Testis (tissue), 3 donors: ENCODE measurements around the gene TULP4. TPM values are rescaled to one million over a fixed set of nuclear protein-coding genes. Genes with fewer than 3 reads are reported as not detected.
"Not testable (repeated sequence)": the region's sequence is repeated elsewhere in the genome, so short reads cannot be mapped to it uniquely, and the experiment has no call there.

Source experiments
- DNase-seq: peaks from one replicate; pipeline ENCODE4 v3.0.0-alpha.2; 2019
- H3K27ac ChIP-seq, 2 donors: fragments of 200-600 bp; sonication (generic); one replicate each; pipeline ENCODE4 v1.5.1; 2019
- H3K27me3 ChIP-seq: fragments of 200-600 bp; sonication (generic); one replicate; pipeline ENCODE4 v1.5.1; 2019
- H3K36me3 ChIP-seq: fragments of 200-600 bp; sonication (generic); one replicate; pipeline ENCODE4 v1.5.1; 2017; ENCODE audit warnings: low read depth; ENCODE audit errors: missing control alignments
- H3K4me1 ChIP-seq: fragments of 200-600 bp; sonication (generic); one replicate; pipeline ENCODE4 v1.5.1; 2019
- H3K4me3 ChIP-seq, 2 donors: fragments of 200-600 bp; sonication (generic); one replicate each; pipeline ENCODE4 v1.5.1; 2017 to 2019
- H3K9me3 ChIP-seq: fragments of 200-600 bp; sonication (generic); one replicate; pipeline ENCODE4 v1.5.1; 2017
- CTCF ChIP-seq, 3 experiments: fragments of 450-650 bp in 2 of 3; fragments of 200-600 bp in 1 of 3; sonication (generic) in 1 of 3; IDR thresholded peaks; one replicate each; pipeline ENCODE4 v1.5.1; 2016 to 2019; ENCODE audit warnings: antibody characterized with exemption in 3 of 3, mild to moderate bottlenecking in 2 of 3, moderate library complexity in 1 of 3
- POLR2A ChIP-seq: fragments of 450-650 bp; IDR thresholded peaks from one replicate; pipeline ENCODE4 v1.6.1; 2017; ENCODE audit warnings: antibody characterized with exemption, mild to moderate bottlenecking, moderate library complexity
- WGBS, 2 donors: methylation state at CpG; one replicate each; pipeline ENCODE4 v1.1.5; 2018; 5-methylcytosine and 5-hydroxymethylcytosine counted together
- intact Hi-C: fragments of 100-400 bp; cut with DNase I; formaldehyde crosslinking; loops from one replicate; pipeline ENCODE4 v1.15.1; 2023; ENCODE audit warnings: low total_unique reads
- polyA plus RNA-seq: library from polyadenylated mRNA; stranded (reverse); fragments of 350-450 nt; fragmentation: Illumina TruSeq; extraction: RNeasy Lipid Tissue Mini Kit (QIAGEN cat#74804); gene quantifications from one replicate; pipeline ENCODE4 v1.2.3, GENCODE V29; 2014; ENCODE audit warnings: low read depth, low replicate concordance; ENCODE audit not compliant: insufficient read depth
- total RNA-seq, 2 donors: library from RNA; depleted of rRNA; stranded (reverse); fragments of >200 nt; gene quantifications; one replicate each; pipeline ENCODE4 v1.2.3, GENCODE V29; 2016

Gene TULP4
- total and polyA plus RNA-seq, 3 donors from 2014 or later, result 18.0 to 211 (median 116) TPM

- 93 to 95% methylated on average over 5 to 15 of the region's 15 CpGs for WGBS, 2 donors
- TF ChIP-seq CTCF (IDR thresholded peaks at IDR 0.05) (no peak), POLR2A (no peak)
- Histone ChIP-seq H3K27ac (no peak overlapping the region), H3K36me3 (no peaks in the 10 kb centered on the region), H3K27me3 (no peaks in the 10 kb centered on the region), H3K4me3 (no peak overlapping the region), H3K4me1 (no peaks in the 10 kb centered on the region), H3K9me3 (no peaks in the 10 kb centered on the region)
- DNase-seq, result no peak
- intact Hi-C loops, result no loop called here
Measured at GRCh38 chr6:158524311-158524710, 212.0 kb downstream of the TULP4 start.

GRCh38 chr6:158527858-158528257 lies 215.6 kb downstream of the TULP4 start:
- intact Hi-C loops, result not testable (repeated sequence)
- WGBS, 2 donors, result 94 to 95% methylated on average over 1 of the region's 1 CpG

GRCh38 chr6:158528826-158529225 lies 216.6 kb downstream of the TULP4 start:
- H3K27me3 ChIP-seq, result no peaks in the 10 kb centered on the region
- H3K9me3 ChIP-seq, result no peaks in the 10 kb centered on the region
- H3K36me3 ChIP-seq, result no peaks in the 10 kb centered on the region
- 80 to 88% methylated on average over 6 of the region's 6 CpGs for WGBS, 2 donors
- H3K27ac ChIP-seq, result no peak overlapping the region
- H3K4me3 ChIP-seq, result no peak overlapping the region
- TF ChIP-seq CTCF (IDR thresholded peaks at IDR 0.05) (no peak), POLR2A (no peak)
- no peak for DNase-seq
- no peaks in the 10 kb centered on the region for H3K4me1 ChIP-seq
- intact Hi-C loops, result no loop called here

More at GRCh38 chr6:158527858-158528257, 215.6 kb downstream of the TULP4 start:
- not testable (repeated sequence) for H3K9me3 ChIP-seq, H3K27ac ChIP-seq, H3K36me3 ChIP-seq, DNase-seq, H3K27me3 ChIP-seq, H3K4me3 ChIP-seq, H3K4me1 ChIP-seq

GRCh38 chr6:158529629-158530028 lies 217.4 kb downstream of the TULP4 start:
- H3K4me3 ChIP-seq, result no peak overlapping the region
- H3K27ac ChIP-seq, result no peak overlapping the region
- no peaks in the 10 kb centered on the region for H3K36me3 ChIP-seq
- no peak for DNase-seq
- TF ChIP-seq POLR2A (no peak), CTCF (IDR thresholded peaks at IDR 0.05) (no peak)
- H3K27me3 ChIP-seq, result no peaks in the 10 kb centered on the region
- no peaks in the 10 kb centered on the region for H3K4me1 ChIP-seq
- WGBS, 2 donors, result 84 to 88% methylated on average over 8 of the region's 8 CpGs
- intact Hi-C loops, result no loop called here
- H3K9me3 ChIP-seq, result no peaks in the 10 kb centered on the region

GRCh38 chr6:158531566-158531965 lies 219.3 kb downstream of the TULP4 start:
- intact Hi-C loops, result no loop called here
- H3K4me3 ChIP-seq, result no peak overlapping the region
- 79 to 90% methylated on average over 4 of the region's 4 CpGs for WGBS, 2 donors
- DNase-seq, result no peak
- H3K27ac ChIP-seq, result no peak overlapping the region
- H3K9me3 ChIP-seq, result no peaks in the 10 kb centered on the region
- H3K27me3 ChIP-seq, result no peaks in the 10 kb centered on the region
- H3K36me3 ChIP-seq, result no peaks in the 10 kb centered on the region
- no peak for TF ChIP-seq CTCF (IDR thresholded peaks at IDR 0.05)
- no peak for TF ChIP-seq POLR2A
- peaks cover 4% of the 10 kb centered on the region for H3K4me1 ChIP-seq
